ENCODE measurements around the gene RFTN1. TPM values are rescaled to one million over a fixed set of nuclear protein-coding genes. Genes with fewer than 3 reads are reported as not detected.

The RFTN1 gene
- total and polyA plus RNA-seq, 2 donors (not counting 3 experiments of a cell fraction or from before 2014, with no cell fraction given) = 40.3 to 43.3 TPM

DNA sequence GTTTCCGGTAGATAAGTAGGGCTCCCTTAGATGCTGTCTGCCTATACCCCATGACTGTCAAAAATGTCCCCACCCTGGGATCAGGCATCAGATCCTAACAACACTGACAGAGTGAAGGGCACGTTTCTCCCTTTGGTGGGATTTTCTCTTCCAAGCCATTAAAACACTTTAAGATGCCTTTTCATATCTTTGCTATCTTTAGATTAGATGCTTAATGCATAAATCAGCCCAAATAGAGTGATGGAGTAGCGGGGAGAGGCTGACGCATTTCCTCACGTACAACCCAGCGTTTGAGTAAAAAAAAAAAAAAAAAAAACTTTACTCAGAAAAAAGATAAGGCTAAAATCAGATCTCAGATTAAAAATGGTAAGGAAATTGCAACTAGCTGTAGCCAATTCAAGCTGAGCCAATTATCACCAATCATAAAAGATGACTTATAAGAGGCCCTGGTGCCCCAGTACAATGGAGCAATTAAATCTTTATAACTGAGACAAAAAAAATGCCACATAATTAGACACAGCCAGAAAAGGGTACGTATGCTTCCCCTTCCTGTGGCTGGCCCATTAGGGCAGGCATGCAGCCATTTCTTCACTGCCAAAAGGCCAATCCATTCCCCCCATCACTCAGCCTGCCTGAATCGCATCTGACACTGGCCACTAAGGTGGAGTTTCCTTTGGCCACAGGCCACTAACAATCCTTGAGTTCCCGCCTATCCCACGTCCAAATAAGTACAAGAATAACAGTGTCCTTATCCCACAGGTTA, 45.0 kb downstream of the RFTN1 start:
- Histone ChIP-seq H3K27ac (ENCODE audit: insufficient read depth, low read depth, low read length) (peak overlapping the region; percentile 78), H3K9me1 (replicated peaks; ENCODE audit: control insufficient read depth, extremely low read depth, insufficient read depth, low read length) (no peaks in the 10 kb centered on the region), H3K36me3 (ENCODE audit: control insufficient read depth in 2 of 2, extremely low read depth in 1 of 2, insufficient read depth in 2 of 2, low read length in 2 of 2) (no peaks in the 10 kb centered on the region), H3K27me3 (ENCODE audit: control insufficient read depth in 2 of 2, insufficient read depth in 2 of 2, low read length in 2 of 2) (no peaks in the 10 kb centered on the region), H4K20me1 (replicated peaks; ENCODE audit: control insufficient read depth, extremely low read depth, insufficient read depth, low read length) (no peaks in the 10 kb centered on the region), H3K4me3 (replicated peaks in 1 of 3; ENCODE audit: insufficient read depth in 1 of 3, low read depth in 1 of 3, low read length in 3 of 3) (no peak overlapping the region), H3K9me3 (replicated peaks; ENCODE audit: control insufficient read depth, insufficient read depth, low read length) (no peaks in the 10 kb centered on the region), H3K4me2 (ENCODE audit: insufficient read depth, low read length) (peak overlapping the region; percentile 71), H3K79me2 (ENCODE audit: control insufficient read depth, insufficient read depth, low read length) (peaks cover 4% of the 10 kb centered on the region), H3K4me1 (ENCODE audit: control insufficient read depth, extremely low read depth, insufficient read depth, low read length) (peaks cover 22% of the 10 kb centered on the region), H2AFZ (ENCODE audit: low read depth, low read length) (no peak overlapping the region), H3K9ac (replicated peaks; ENCODE audit: extremely low read depth, insufficient read depth, low read length) (peak overlapping the region; percentile 30)
- peak; percentile 82 for FAIRE-seq
- intact Hi-C loops (cut with micrococcal nuclease) (loop anchor here (1.0 kb wide), 4 partner anchors 8 to 44 kb away; no protein-coding TSS in a partner anchor), dilution Hi-C loops (cut with MboI; ENCODE audit: extremely low pct_ligation_motif_present, low sequenced_read_pairs) (no loop called here)
- CTCF ChIA-PET = interaction anchor here (0.6 to 2.6 kb wide), 6 partner anchors 8 to 208 kb away, joined by 3 to 10 read pairs (median 5); no protein-coding TSS in a partner anchor
- no TSS peak for BruUV-seq (replicated peaks)
- DNase-seq (ENCODE audit: low read depth, low spot score) = peak; percentile 78
- POLR2A ChIA-PET = interaction anchor here (0.7 kb wide), 2 partner anchors 15 kb away, joined by 6 read pairs; no protein-coding TSS in a partner anchor
- TF ChIP-seq JUN (IDR thresholded peaks at IDR 0.05; ENCODE audit: borderline replicate concordance, insufficient read depth, insufficient read length, low read depth) = peak; percentile 31
- TF ChIP-seq, protein P1, sequence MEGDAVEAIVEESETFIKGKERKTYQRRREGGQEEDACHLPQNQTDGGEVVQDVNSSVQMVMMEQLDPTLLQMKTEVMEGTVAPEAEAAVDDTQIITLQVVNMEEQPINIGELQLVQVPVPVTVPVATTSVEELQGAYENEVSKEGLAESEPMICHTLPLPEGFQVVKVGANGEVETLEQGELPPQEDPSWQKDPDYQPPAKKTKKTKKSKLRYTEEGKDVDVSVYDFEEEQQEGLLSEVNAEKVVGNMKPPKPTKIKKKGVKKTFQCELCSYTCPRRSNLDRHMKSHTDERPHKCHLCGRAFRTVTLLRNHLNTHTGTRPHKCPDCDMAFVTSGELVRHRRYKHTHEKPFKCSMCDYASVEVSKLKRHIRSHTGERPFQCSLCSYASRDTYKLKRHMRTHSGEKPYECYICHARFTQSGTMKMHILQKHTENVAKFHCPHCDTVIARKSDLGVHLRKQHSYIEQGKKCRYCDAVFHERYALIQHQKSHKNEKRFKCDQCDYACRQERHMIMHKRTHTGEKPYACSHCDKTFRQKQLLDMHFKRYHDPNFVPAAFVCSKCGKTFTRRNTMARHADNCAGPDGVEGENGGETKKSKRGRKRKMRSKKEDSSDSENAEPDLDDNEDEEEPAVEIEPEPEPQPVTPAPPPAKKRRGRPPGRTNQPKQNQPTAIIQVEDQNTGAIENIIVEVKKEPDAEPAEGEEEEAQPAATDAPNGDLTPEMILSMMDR (IDR thresholded peaks at IDR 0.05; ENCODE audit: extremely low read depth in 1 of 2, insufficient read depth in 1 of 2, low read depth in 1 of 2, low read length in 2 of 2) = no peak
- no peak for TF ChIP-seq EZH2 (IDR thresholded peaks at IDR 0.05; ENCODE audit: borderline replicate concordance, low read depth, low read length, severe bottlenecking)
- TF ChIP-seq FOS (IDR thresholded peaks at IDR 0.05; ENCODE audit: borderline replicate concordance, insufficient read depth, low read length) = peak; percentile 50
- peak; percentile 89 for TF ChIP-seq GATA2 (IDR thresholded peaks at IDR 0.05; ENCODE audit: insufficient read depth, insufficient read length, low read depth, low read length)
